Mesenchymal stem cell (in vitro differentiated cells and primary cell): Measurements from ENCODE around the gene GRB14.
"Not testable (repeated sequence)": the region's sequence is repeated elsewhere in the genome, so short reads cannot be mapped to it uniquely, and the experiment has no call there.

ENCODE experiments used
- DNase-seq: peaks from one replicate; pipeline ENCODE4 v3.0.0-alpha.2; 2013
- H2AFZ ChIP-seq: one replicate; pipeline ENCODE4 v1.6.1; 2013; ENCODE audit warnings: low read depth, mild to moderate bottlenecking, control low read depth, inconsistent platforms, low read length, moderate library complexity
- H2AK5ac ChIP-seq: 2 replicates; pipeline ENCODE4 v1.6.1; 2013; ENCODE audit warnings: low read length, moderate library complexity, mild to moderate bottlenecking, inconsistent platforms; ENCODE audit not compliant: severe bottlenecking
- H2BK120ac ChIP-seq: one replicate; pipeline ENCODE4 v1.6.1; 2013; ENCODE audit warnings: low read depth, mild to moderate bottlenecking, inconsistent platforms, low read length, moderate library complexity
- H2BK12ac ChIP-seq, 2 experiments: one replicate each; pipeline ENCODE4 v1.6.1; 2013; ENCODE audit warnings: inconsistent platforms in 2 of 2, low read length in 2 of 2, mild to moderate bottlenecking in 2 of 2, moderate library complexity in 2 of 2, control low read depth in 1 of 2
- H2BK15ac ChIP-seq: one replicate; pipeline ENCODE4 v1.6.1; 2013; ENCODE audit warnings: mild to moderate bottlenecking, low read depth, inconsistent platforms; ENCODE audit not compliant: poor library complexity, severe bottlenecking
- H2BK5ac ChIP-seq: 2 replicates; pipeline ENCODE4 v1.6.1; 2013; ENCODE audit warnings: low read depth, mild to moderate bottlenecking, low read length, control low read depth, inconsistent platforms; ENCODE audit not compliant: poor library complexity, severe bottlenecking
- H3K14ac ChIP-seq, 2 experiments: one replicate each; pipeline ENCODE4 v1.6.1; 2013; ENCODE audit warnings: inconsistent platforms in 2 of 2, low read length in 2 of 2, control low read depth in 1 of 2, mild to moderate bottlenecking in 1 of 2, moderate library complexity in 1 of 2
- H3K18ac ChIP-seq, 2 experiments: one replicate each; pipeline ENCODE4 v1.6.1; 2013; ENCODE audit warnings: inconsistent platforms in 2 of 2, low read length in 2 of 2, control low read depth in 1 of 2, low read depth in 1 of 2, mild to moderate bottlenecking in 1 of 2
- H3K23ac ChIP-seq, 2 experiments: one replicate each; pipeline ENCODE4 v1.6.1; 2013; ENCODE audit warnings: inconsistent platforms in 2 of 2, low read length in 2 of 2, mild to moderate bottlenecking in 2 of 2, moderate library complexity in 2 of 2, control low read depth in 1 of 2
- H3K27ac ChIP-seq: 2 replicates; pipeline ENCODE4 v1.5.1; 2013; ENCODE audit warnings: mild to moderate bottlenecking, moderate library complexity, low read length, control low read depth, inconsistent platforms; ENCODE audit not compliant: poor library complexity, severe bottlenecking
- H3K27me3 ChIP-seq, 2 experiments: 2 replicates each; pipeline versions ENCODE4 v1.6.1 to v1.7.0; 2013; ENCODE audit warnings: low read length in 2 of 2, mild to moderate bottlenecking in 2 of 2, moderate library complexity in 2 of 2, control low read depth in 1 of 2, inconsistent platforms in 1 of 2; ENCODE audit not compliant: control insufficient read depth in 1 of 2, insufficient read depth in 1 of 2
- H3K36me3 ChIP-seq, 2 experiments: 2 replicates each; pipeline versions ENCODE4 v1.6.1 to v1.7.0; 2013; ENCODE audit warnings: low read length in 2 of 2, control low read depth in 1 of 2, inconsistent platforms in 1 of 2, low read depth in 1 of 2, mild to moderate bottlenecking in 1 of 2; ENCODE audit not compliant: insufficient read depth in 2 of 2, control insufficient read depth in 1 of 2
- H3K4ac ChIP-seq, 2 experiments: one replicate each; pipeline ENCODE4 v1.6.1; 2013; ENCODE audit warnings: inconsistent platforms in 2 of 2, low read length in 2 of 2, mild to moderate bottlenecking in 2 of 2, moderate library complexity in 2 of 2, control low read depth in 1 of 2, low read depth in 1 of 2
- H3K4me1 ChIP-seq: 2 replicates; pipeline ENCODE4 v1.6.1; 2013; ENCODE audit warnings: low read depth, low read length, control low read depth; ENCODE audit not compliant: control insufficient read depth, insufficient read depth
- H3K4me2 ChIP-seq: 2 replicates; pipeline ENCODE4 v1.6.1; 2013; ENCODE audit warnings: low read length, mild to moderate bottlenecking, inconsistent platforms; ENCODE audit not compliant: poor library complexity, severe bottlenecking
- H3K4me3 ChIP-seq, 2 experiments: 2 replicates each; pipeline versions ENCODE4 v1.5.1 to v1.7.0; 2013; ENCODE audit warnings: low read length in 2 of 2, mild to moderate bottlenecking in 2 of 2, control low read depth in 1 of 2, low read depth in 1 of 2; ENCODE audit not compliant: insufficient read depth in 1 of 2
- H3K79me1 ChIP-seq: replicated peaks from 2 replicates; pipeline ENCODE4 v1.6.1; 2013; ENCODE audit warnings: mild to moderate bottlenecking, control low read depth, low read length, inconsistent platforms; ENCODE audit not compliant: poor library complexity, severe bottlenecking
- H3K9ac ChIP-seq: 2 replicates; pipeline ENCODE4 v1.7.0; 2013; ENCODE audit warnings: mild to moderate bottlenecking, low read length, moderate library complexity
- H3K9me3 ChIP-seq: 2 replicates; pipeline ENCODE4 v1.7.0; 2013; ENCODE audit warnings: mild to moderate bottlenecking, low read length; ENCODE audit not compliant: control insufficient read depth
- H4K8ac ChIP-seq: one replicate; pipeline ENCODE4 v1.6.1; 2013; ENCODE audit warnings: inconsistent platforms, mild to moderate bottlenecking, low read length, moderate library complexity
- H4K91ac ChIP-seq: one replicate; pipeline ENCODE4 v1.6.1; 2013; ENCODE audit warnings: mild to moderate bottlenecking, low read length, inconsistent platforms
- WGBS: methylation state at CpG from one replicate; pipeline ENCODE4 v1.1.7; 2013; ENCODE audit warnings: mixed read lengths; 5-methylcytosine and 5-hydroxymethylcytosine counted together

The GRB14 gene

GRCh38 chr2:164473021-164473420 lies 148.3 kb downstream of the GRB14 start:
- H3K4me2 ChIP-seq, result no peak overlapping the region
- H2BK12ac ChIP-seq, result no peak overlapping the region
- no peak overlapping the region for H4K8ac ChIP-seq
- no peak overlapping the region for H3K23ac ChIP-seq
- DNase-seq, result no peak
- H3K27me3 ChIP-seq, result no peaks in the 10 kb centered on the region
- H3K4me3 ChIP-seq, result no peak overlapping the region
- H2BK15ac ChIP-seq, result no peak overlapping the region
- no peak overlapping the region for H3K14ac ChIP-seq
- no peak overlapping the region for H4K91ac ChIP-seq
- H3K79me1 ChIP-seq, result no peaks in the 10 kb centered on the region
- H3K18ac ChIP-seq, result no peak overlapping the region
- no peak overlapping the region for H3K27ac ChIP-seq
- H3K4ac ChIP-seq, result no peak overlapping the region
- no peaks in the 10 kb centered on the region for H3K4me1 ChIP-seq
- H3K36me3 ChIP-seq, result no peaks in the 10 kb centered on the region
- H3K9me3 ChIP-seq, result no peaks in the 10 kb centered on the region
- H3K9ac ChIP-seq, result no peak overlapping the region
- 71% methylated on average over 1 of the region's 1 CpG for WGBS
- no peak overlapping the region for H2BK120ac ChIP-seq
- no peak overlapping the region for H2AFZ ChIP-seq
- H2AK5ac ChIP-seq, result no peak overlapping the region
- H2BK5ac ChIP-seq, result no peak overlapping the region

- H2BK120ac ChIP-seq, H3K4ac ChIP-seq, H3K79me1 ChIP-seq, H3K4me2 ChIP-seq, H3K4me3 ChIP-seq, H4K91ac ChIP-seq, H3K9me3 ChIP-seq, H3K14ac ChIP-seq, H3K27me3 ChIP-seq, H3K4me1 ChIP-seq, H4K8ac ChIP-seq, H3K36me3 ChIP-seq, H2BK5ac ChIP-seq, DNase-seq, H2AFZ ChIP-seq, H2BK12ac ChIP-seq, H3K23ac ChIP-seq, H2BK15ac ChIP-seq, H3K9ac ChIP-seq, H3K18ac ChIP-seq, H3K27ac ChIP-seq, H2AK5ac ChIP-seq: not testable (repeated sequence)
- WGBS, result no CpG with 5 or more reads among the region's 2 CpGs
Observed at GRCh38 chr2:164465047-164465446, 156.2 kb downstream of the GRB14 start.

- H2BK12ac ChIP-seq, result no peak overlapping the region
- H3K9me3 ChIP-seq, result no peaks in the 10 kb centered on the region
- no peak overlapping the region for H2BK120ac ChIP-seq
- H3K27ac ChIP-seq, result no peak overlapping the region
- H3K4ac ChIP-seq, result no peak overlapping the region
- no peak overlapping the region for H3K9ac ChIP-seq
- H3K18ac ChIP-seq, result no peak overlapping the region
- no peaks in the 10 kb centered on the region for H3K79me1 ChIP-seq
- 93% methylated on average over 4 of the region's 5 CpGs for WGBS
- H3K23ac ChIP-seq, result no peak overlapping the region
- H3K14ac ChIP-seq, result no peak overlapping the region
- H2BK5ac ChIP-seq, result no peak overlapping the region
- H3K36me3 ChIP-seq, result no peaks in the 10 kb centered on the region
- no peak overlapping the region for H3K4me2 ChIP-seq
- H4K91ac ChIP-seq, result no peak overlapping the region
- DNase-seq, result no peak
- H4K8ac ChIP-seq, result no peak overlapping the region
- no peaks in the 10 kb centered on the region for H3K27me3 ChIP-seq
- H3K4me3 ChIP-seq, result no peak overlapping the region
- no peaks in the 10 kb centered on the region for H3K4me1 ChIP-seq
- H2BK15ac ChIP-seq, result no peak overlapping the region
- H2AK5ac ChIP-seq, result no peak overlapping the region
- no peak overlapping the region for H2AFZ ChIP-seq
Observed at GRCh38 chr2:164464376-164464775, 156.9 kb downstream of the GRB14 start.

- no peaks in the 10 kb centered on the region for H3K79me1 ChIP-seq
- DNase-seq, result no peak
- no peak overlapping the region for H2BK5ac ChIP-seq
- H3K9me3 ChIP-seq, result no peaks in the 10 kb centered on the region
- no peak overlapping the region for H3K9ac ChIP-seq
- H3K14ac ChIP-seq, result no peak overlapping the region
- H3K36me3 ChIP-seq, result no peaks in the 10 kb centered on the region
- H3K18ac ChIP-seq, result no peak overlapping the region
- WGBS, result 55% methylated on average over 2 of the region's 2 CpGs
- no peak overlapping the region for H3K4me2 ChIP-seq
- no peak overlapping the region for H3K4me3 ChIP-seq
- H3K23ac ChIP-seq, result no peak overlapping the region
- no peak overlapping the region for H2BK15ac ChIP-seq
- no peak overlapping the region for H2AK5ac ChIP-seq
- H3K27ac ChIP-seq, result no peak overlapping the region
- no peak overlapping the region for H2AFZ ChIP-seq
- no peaks in the 10 kb centered on the region for H3K27me3 ChIP-seq
- H2BK120ac ChIP-seq, result no peak overlapping the region
- no peak overlapping the region for H2BK12ac ChIP-seq
- H4K8ac ChIP-seq, result no peak overlapping the region
- no peak overlapping the region for H3K4ac ChIP-seq
- no peaks in the 10 kb centered on the region for H3K4me1 ChIP-seq
- no peak overlapping the region for H4K91ac ChIP-seq
Observed at GRCh38 chr2:164458792-164459191, 162.5 kb downstream of the GRB14 start.
